Psoas muscle (tissue), 8 donors: ENCODE measurements around the gene COL23A1. TPM values are rescaled to one million over a fixed set of nuclear protein-coding genes. Genes with fewer than 3 reads are reported as not detected.

Source experiments
- ATAC-seq, 4 donors: fragments of 200-7000 bp; cut with Tn5 transposase; one replicate each; pipeline ENCODE4 v1.9.1; 2020; ENCODE audit warnings: moderate library complexity in 3 of 4, mild to moderate bottlenecking in 2 of 4
- DNase-seq, 2 donors: peaks; one replicate each; pipeline ENCODE4 v3.0.0-alpha.2; 2020
- H3K27ac ChIP-seq: fragments of 200-600 bp; one replicate; pipeline ENCODE4 v1.8.0; 2022
- H3K27me3 ChIP-seq, 3 donors: fragments of 200-600 bp in 1 of 3; one replicate each; pipeline versions ENCODE4 v1.6.1 to v1.8.0; 2013 to 2022; ENCODE audit warnings: low read length in 2 of 3, mild to moderate bottlenecking in 2 of 3, moderate library complexity in 1 of 3; ENCODE audit not compliant: insufficient read depth in 3 of 3
- H3K36me3 ChIP-seq, 2 donors: fragments of 200-600 bp in 1 of 2; one replicate each; pipeline versions ENCODE4 v1.6.1 to v1.8.0; 2013 to 2022; ENCODE audit warnings: low read depth in 1 of 2, mild to moderate bottlenecking in 1 of 2, moderate library complexity in 1 of 2; ENCODE audit not compliant: insufficient read depth in 1 of 2
- H3K4me1 ChIP-seq: fragments of 200-600 bp; one replicate; pipeline ENCODE4 v1.8.0; 2022
- H3K4me3 ChIP-seq: fragments of 200-600 bp; one replicate; pipeline ENCODE4 v1.8.0; 2022; ENCODE audit warnings: mild to moderate bottlenecking
- H3K9me3 ChIP-seq: fragments of 200-600 bp; one replicate; pipeline ENCODE4 v1.8.0; 2022
- WGBS, 3 donors: extraction: QIAGEN DNeasy Blood & Tissue Kit; methylation state at CpG; one replicate each; pipeline versions ENCODE4 v1.1.6 to v1.1.7; 2013; 5-methylcytosine and 5-hydroxymethylcytosine counted together
- intact Hi-C, 2 donors: fragments of 100-400 bp; cut with DNase I; formaldehyde crosslinking; loops; one replicate each; pipeline versions ENCODE4 v1.11.0 to v1.14.2; 2022
- polyA plus RNA-seq, 3 donors: library from polyadenylated mRNA; stranded (reverse); fragments of 200-250 nt; gene quantifications; one replicate each; pipeline ENCODE4 v1.2.3, GENCODE V29; 2013
- total RNA-seq, 4 donors: library from RNA; stranded (reverse); fragmentation: NEBNext Ultra II Directional in 2 of 4; extraction: Animal tissue kit (Norgen Biotek cat#: 25700) in 2 of 4; gene quantifications; one replicate each; pipeline versions ENCODE4 v1.2.1 to v1.2.4, GENCODE V29; 2021 to 2023
- TF ChIP-seq, protein P1 (sequence below): fragments of 200-600 bp; IDR thresholded peaks from one replicate; pipeline ENCODE4 v1.8.0; 2022; ENCODE audit warnings: antibody characterized with exemption
- donor health status: healthy with polysubstance abuse.
- donor health status: DM: no; HTN: no; CAD: no; lungs with moderate emphysema.
- donor health status: Bipolar disorder and iron deficiency.
- donor health status: healthy.
- donor health status: DM: yes; HTN: yes; CAD: no.
- donor health status: DM: no; HTN: no; CAD: no.
- donor health status: DM: no; HTN: no; CAD: no.
- donor health status: DM: yes; HTN: yes; CAD: no.

Gene COL23A1
- total and polyA plus RNA-seq, 7 donors = 0.66 to 3.0 (median 1.2) TPM

DNA sequence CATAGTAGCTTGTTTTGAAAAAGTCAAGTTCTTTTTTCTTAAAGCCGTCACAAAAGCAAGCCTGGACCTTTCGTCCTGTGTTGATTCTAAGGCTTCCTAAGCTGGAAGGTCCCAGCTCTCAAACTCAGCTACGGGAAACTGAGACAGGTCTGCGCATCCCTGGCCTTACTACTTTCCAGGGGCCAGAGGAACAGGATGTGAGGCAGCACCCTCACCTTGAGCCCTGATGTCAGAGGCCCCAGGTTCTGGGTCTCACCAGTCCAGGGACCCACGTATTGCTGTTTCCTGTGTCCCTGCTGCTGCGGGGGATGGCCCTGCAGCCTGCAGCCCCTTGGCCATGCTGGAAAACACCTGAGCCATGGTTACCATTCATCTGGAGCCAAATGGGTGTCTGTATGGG is 123.9 kb downstream of the COL23A1 start:
- WGBS, 3 donors = 95 to 98% (median 97%) methylated on average over 6 of the region's 6 CpGs
- ATAC-seq = no peak
- DNase-seq = no peak
- Histone ChIP-seq H3K4me3 (no peak overlapping the region), H3K9me3 (no peaks in the 10 kb centered on the region), H3K36me3 (no peaks in the 10 kb centered on the region), H3K27me3 (peaks cover 0 to 8% (median 0%) of the 10 kb centered on the region in 3 donors), H3K27ac (no peak overlapping the region), H3K4me1 (no peaks in the 10 kb centered on the region)
- TF ChIP-seq, protein P1, sequence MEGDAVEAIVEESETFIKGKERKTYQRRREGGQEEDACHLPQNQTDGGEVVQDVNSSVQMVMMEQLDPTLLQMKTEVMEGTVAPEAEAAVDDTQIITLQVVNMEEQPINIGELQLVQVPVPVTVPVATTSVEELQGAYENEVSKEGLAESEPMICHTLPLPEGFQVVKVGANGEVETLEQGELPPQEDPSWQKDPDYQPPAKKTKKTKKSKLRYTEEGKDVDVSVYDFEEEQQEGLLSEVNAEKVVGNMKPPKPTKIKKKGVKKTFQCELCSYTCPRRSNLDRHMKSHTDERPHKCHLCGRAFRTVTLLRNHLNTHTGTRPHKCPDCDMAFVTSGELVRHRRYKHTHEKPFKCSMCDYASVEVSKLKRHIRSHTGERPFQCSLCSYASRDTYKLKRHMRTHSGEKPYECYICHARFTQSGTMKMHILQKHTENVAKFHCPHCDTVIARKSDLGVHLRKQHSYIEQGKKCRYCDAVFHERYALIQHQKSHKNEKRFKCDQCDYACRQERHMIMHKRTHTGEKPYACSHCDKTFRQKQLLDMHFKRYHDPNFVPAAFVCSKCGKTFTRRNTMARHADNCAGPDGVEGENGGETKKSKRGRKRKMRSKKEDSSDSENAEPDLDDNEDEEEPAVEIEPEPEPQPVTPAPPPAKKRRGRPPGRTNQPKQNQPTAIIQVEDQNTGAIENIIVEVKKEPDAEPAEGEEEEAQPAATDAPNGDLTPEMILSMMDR = no peak
- intact Hi-C loops = no loop called here

DNA sequence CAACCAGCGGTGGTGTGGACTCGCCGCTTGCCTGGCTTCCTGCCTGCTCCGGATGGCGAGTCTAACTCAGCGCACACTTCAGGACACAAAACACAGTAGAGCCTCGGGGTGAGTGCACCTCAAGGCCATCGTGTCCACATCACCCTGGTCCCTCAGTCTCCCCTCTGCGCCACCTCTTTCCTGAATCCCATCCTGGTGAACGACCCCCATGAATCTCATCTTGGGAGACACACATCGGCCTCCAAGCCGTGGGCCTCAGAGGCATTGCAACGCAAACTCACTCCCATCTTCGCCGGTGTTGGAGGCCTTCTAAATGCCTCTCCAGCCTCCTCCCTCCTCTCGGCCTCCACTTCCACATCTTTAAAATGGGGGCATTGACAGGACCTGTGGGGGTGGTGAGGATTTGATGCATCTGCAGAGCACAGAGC is 124.3 kb downstream of the COL23A1 start:
- Histone ChIP-seq H3K36me3 (no peaks in the 10 kb centered on the region), H3K27ac (no peak overlapping the region), H3K4me3 (no peak overlapping the region), H3K4me1 (no peaks in the 10 kb centered on the region), H3K27me3 (peaks cover 0 to 8% (median 0%) of the 10 kb centered on the region in 3 donors), H3K9me3 (no peaks in the 10 kb centered on the region)
- TF ChIP-seq, protein P1 = no peak
- ATAC-seq (no peak), DNase-seq (no peak)
- intact Hi-C loops = no loop called here
- 89 to 93% (median 90%) methylated on average over 16 of the region's 16 CpGs for WGBS, 3 donors

DNA sequence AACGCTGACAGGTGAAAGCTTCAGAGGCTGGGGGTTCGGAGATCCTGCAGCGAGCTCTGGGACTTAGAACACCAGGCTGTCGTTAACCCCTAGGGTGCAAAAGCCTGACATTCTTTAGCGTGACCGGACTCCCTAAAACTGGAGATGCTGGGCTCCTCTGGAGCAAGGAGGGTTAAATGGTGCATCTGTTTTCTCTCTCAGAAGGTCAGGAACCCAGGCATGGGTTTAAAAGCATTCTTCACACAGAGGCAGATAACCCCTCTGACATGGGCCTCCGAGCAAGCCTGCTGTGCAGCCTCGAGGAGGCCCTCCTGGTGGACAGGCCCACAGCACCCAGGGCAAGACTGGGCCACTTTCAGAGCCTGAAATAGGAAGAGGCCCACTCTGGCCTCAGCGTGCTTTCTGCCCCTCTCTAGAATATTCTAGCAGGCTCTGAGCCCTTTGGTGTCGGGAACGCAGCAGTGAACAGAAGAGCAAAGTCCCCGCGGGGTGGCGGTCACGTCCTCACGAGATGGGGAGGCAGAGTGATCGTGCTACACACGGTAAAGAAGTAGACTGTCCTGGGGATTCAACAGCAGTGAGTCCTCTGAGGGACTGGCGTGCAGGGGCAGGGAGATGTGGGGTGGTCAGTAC is 124.8 kb downstream of the COL23A1 start:
- intact Hi-C loops = no loop called here
- Histone ChIP-seq H3K36me3 (no peaks in the 10 kb centered on the region), H3K4me3 (no peak overlapping the region), H3K4me1 (no peaks in the 10 kb centered on the region), H3K27me3 (peaks cover 0 to 8% (median 0%) of the 10 kb centered on the region in 3 donors), H3K27ac (no peak overlapping the region), H3K9me3 (no peaks in the 10 kb centered on the region)
- WGBS, 3 donors = 88 to 90% (median 89%) methylated on average over 19 of the region's 19 CpGs
- TF ChIP-seq, protein P1 = no peak
- ATAC-seq = no peak
- DNase-seq = no peak

DNA sequence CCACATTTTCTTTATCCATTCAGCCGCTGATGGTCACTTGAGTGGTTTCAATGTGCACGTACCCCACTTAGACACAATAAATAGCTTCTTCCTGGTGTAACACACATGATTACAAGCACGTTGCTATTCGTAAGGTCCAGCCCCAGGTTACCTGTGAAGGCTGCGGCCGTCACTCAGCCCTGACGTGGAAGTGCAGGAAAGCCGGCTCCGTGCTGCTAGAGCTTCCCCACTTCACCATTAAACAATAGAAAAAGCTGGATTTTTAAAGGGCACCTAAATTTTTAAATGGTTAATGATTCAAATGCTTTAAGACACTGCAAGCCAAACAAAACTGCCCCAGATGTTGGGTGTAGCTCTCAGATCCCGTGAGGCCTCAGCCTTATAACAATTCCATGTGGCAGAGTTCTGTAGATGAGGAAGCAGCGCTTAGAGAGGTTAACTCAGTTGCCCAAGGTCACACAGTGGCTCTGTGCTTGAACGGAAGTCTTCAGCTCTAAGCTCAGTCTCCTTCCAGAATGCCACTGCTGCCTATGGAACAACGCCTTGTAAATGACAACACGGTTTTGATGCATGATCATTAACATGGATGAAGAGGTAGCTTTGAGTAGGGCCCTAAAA is 125.7 kb downstream of the COL23A1 start:
- DNase-seq = no peak

More for the DNA sequence above, 125.7 kb downstream of the COL23A1 start:
- no peak for ATAC-seq
- intact Hi-C loops = loop anchor here (5.0 kb wide), 2 partner anchors 83 to 132 kb away; no protein-coding TSS in a partner anchor
- no peaks in the 10 kb centered on the region for H3K36me3 ChIP-seq
- no peak overlapping the region for H3K27ac ChIP-seq
- H3K4me1 ChIP-seq = no peaks in the 10 kb centered on the region
- no peaks in the 10 kb centered on the region for H3K9me3 ChIP-seq
- H3K4me3 ChIP-seq = no peak overlapping the region
- WGBS, 3 donors = 74 to 79% (median 76%) methylated on average over 14 of the region's 14 CpGs
- TF ChIP-seq, protein P1 = no peak
- H3K27me3 ChIP-seq = no peaks in the 10 kb centered on the region
